HEK293 (cell line): ENCODE measurements around the gene CCDC57.
A peak's percentile ranks its signal among the peaks of the same experiment; 100 is the strongest.

Source experiments
- CTCF ChIP-seq: fragments of 450-650 bp; formaldehyde crosslinking; IDR thresholded peaks from 2 replicates; pipeline ENCODE4 v1.5.1; 2016; ENCODE audit warnings: missing biosample characterization, missing genetic modification characterization
- GLIS2 ChIP-seq: fragments of 450-650 bp; formaldehyde crosslinking; IDR thresholded peaks from 2 replicates; pipeline ENCODE4 v1.5.1; 2016; ENCODE audit warnings: missing biosample characterization, missing genetic modification characterization
- IKZF3 ChIP-seq: fragments of 450-650 bp; IDR thresholded peaks from 2 replicates; pipeline ENCODE4 v1.5.0; 2018; ENCODE audit warnings: missing biosample characterization, mild to moderate bottlenecking, missing genetic modification characterization, moderate library complexity
- MZF1 ChIP-seq: fragments of 450-650 bp; formaldehyde crosslinking; IDR thresholded peaks from 2 replicates; pipeline ENCODE4 v1.5.1; 2017; ENCODE audit warnings: missing biosample characterization, missing genetic modification characterization, borderline replicate concordance
- PRDM1 ChIP-seq: fragments of 450-650 bp; formaldehyde crosslinking; IDR thresholded peaks from 2 replicates; pipeline ENCODE4; 2016; ENCODE audit warnings: missing biosample characterization, missing genetic modification characterization
- SP2 ChIP-seq: fragments of 450-650 bp; formaldehyde crosslinking; IDR thresholded peaks from 2 replicates; pipeline ENCODE4 v1.5.1; 2016; ENCODE audit warnings: missing biosample characterization, missing genetic modification characterization
- SP3 ChIP-seq: fragments of 450-650 bp; formaldehyde crosslinking; IDR thresholded peaks from 2 replicates; pipeline ENCODE4 v1.5.1; 2016; ENCODE audit warnings: missing biosample characterization, missing genetic modification characterization
- TCF7L2 ChIP-seq: IDR thresholded peaks from 2 replicates; pipeline ENCODE4 v1.6.1; 2011; ENCODE audit warnings: low read depth, mild to moderate bottlenecking, inconsistent platforms, low read length, moderate library complexity, borderline replicate concordance
- ZBTB21 ChIP-seq: fragments of 450-650 bp; formaldehyde crosslinking; IDR thresholded peaks from 2 replicates; pipeline ENCODE4 v1.5.1; 2017; ENCODE audit warnings: missing biosample characterization, missing genetic modification characterization
- ZBTB7A ChIP-seq: fragments of 450-650 bp; formaldehyde crosslinking; IDR thresholded peaks from 2 replicates; pipeline ENCODE4 v1.5.1; 2016; ENCODE audit warnings: low read depth, missing biosample characterization, missing genetic modification characterization
- ZFHX2 ChIP-seq: fragments of 450-650 bp; formaldehyde crosslinking; conservative IDR thresholded peaks from 2 replicates; pipeline ENCODE4 v1.5.1; 2016; ENCODE audit warnings: missing biosample characterization, missing genetic modification characterization
- ZFP69B ChIP-seq: fragments of 450-650 bp; formaldehyde crosslinking; IDR thresholded peaks from 2 replicates; pipeline ENCODE4 v1.5.1; 2016; ENCODE audit warnings: missing biosample characterization, missing genetic modification characterization
- ZIC2 ChIP-seq: fragments of 450-650 bp; formaldehyde crosslinking; IDR thresholded peaks from 2 replicates; pipeline ENCODE4 v1.5.1; 2016; ENCODE audit warnings: missing biosample characterization, missing genetic modification characterization
- ZNF10 ChIP-seq: fragments of 450-650 bp; formaldehyde crosslinking; IDR thresholded peaks from 2 replicates; pipeline ENCODE4 v1.5.1; 2017; ENCODE audit warnings: missing biosample characterization, missing genetic modification characterization
- ZNF155 ChIP-seq: fragments of 450-650 bp; formaldehyde crosslinking; IDR thresholded peaks from 2 replicates; pipeline ENCODE4 v1.5.1; 2016; ENCODE audit warnings: missing biosample characterization, missing genetic modification characterization
- ZNF202 ChIP-seq: fragments of 450-650 bp; formaldehyde crosslinking; IDR thresholded peaks from 2 replicates; pipeline ENCODE4 v1.5.1; 2016; ENCODE audit warnings: missing biosample characterization, missing genetic modification characterization, borderline replicate concordance
- ZNF266 ChIP-seq: fragments of 450-650 bp; formaldehyde crosslinking; IDR thresholded peaks from 2 replicates; pipeline ENCODE4 v1.5.1; 2016; ENCODE audit warnings: missing biosample characterization, missing genetic modification characterization, low read depth
- ZNF274 ChIP-seq, 2 experiments: fragments of 200-500 bp in 1 of 2; fragments of 450-650 bp in 1 of 2; sonication (Bioruptor generic) in 1 of 2; formaldehyde crosslinking in 1 of 2; IDR thresholded peaks; 2 replicates each; pipeline versions ENCODE4 v1.5.1 to v1.6.1; 2014 to 2016; ENCODE audit warnings: borderline replicate concordance in 1 of 2, inconsistent platforms in 1 of 2, low read length in 1 of 2, missing biosample characterization in 1 of 2, missing genetic modification characterization in 1 of 2
- ZNF324 ChIP-seq: fragments of 450-650 bp; formaldehyde crosslinking; IDR thresholded peaks from 2 replicates; pipeline ENCODE4 v1.5.1; 2016; ENCODE audit warnings: missing biosample characterization, missing genetic modification characterization
- ZNF423 ChIP-seq: fragments of 450-650 bp; formaldehyde crosslinking; IDR thresholded peaks from 2 replicates; pipeline ENCODE4 v1.5.1; 2016; ENCODE audit warnings: missing biosample characterization, missing genetic modification characterization
- ZNF449 ChIP-seq: fragments of 450-650 bp; formaldehyde crosslinking; IDR thresholded peaks from 2 replicates; pipeline ENCODE4 v1.5.1; 2017; ENCODE audit warnings: missing biosample characterization, mild to moderate bottlenecking, missing genetic modification characterization, moderate library complexity
- ZNF513 ChIP-seq: fragments of 450-650 bp; IDR thresholded peaks from 2 replicates; pipeline ENCODE4 v1.5.1; 2018; ENCODE audit warnings: missing biosample characterization, missing genetic modification characterization
- ZNF544 ChIP-seq: fragments of 450-650 bp; formaldehyde crosslinking; IDR thresholded peaks from 2 replicates; pipeline ENCODE4 v1.5.0; 2017; ENCODE audit warnings: missing biosample characterization, missing genetic modification characterization
- ZNF660 ChIP-seq: fragments of 450-650 bp; IDR thresholded peaks from 2 replicates; pipeline ENCODE4 v1.5.1; 2018; ENCODE audit warnings: missing biosample characterization, mild to moderate bottlenecking, missing genetic modification characterization
- ZNF692 ChIP-seq: fragments of 450-650 bp; formaldehyde crosslinking; IDR thresholded peaks from 2 replicates; pipeline ENCODE4 v1.5.1; 2016; ENCODE audit warnings: missing biosample characterization, missing genetic modification characterization
- ZXDB ChIP-seq: fragments of 450-650 bp; formaldehyde crosslinking; IDR thresholded peaks from 2 replicates; pipeline ENCODE4 v1.5.1; 2016; ENCODE audit warnings: missing biosample characterization, missing genetic modification characterization
- TF ChIP-seq, protein P1 (sequence below): fragments of 450-650 bp; formaldehyde crosslinking; IDR thresholded peaks from 2 replicates; pipeline ENCODE4 v1.5.1; 2016; ENCODE audit warnings: missing biosample characterization, missing genetic modification characterization
- TF ChIP-seq, protein P2 (sequence below): fragments of 450-650 bp; formaldehyde crosslinking; IDR thresholded peaks from 2 replicates; pipeline ENCODE4 v1.5.1; 2016; ENCODE audit warnings: missing biosample characterization, missing genetic modification characterization
- TF ChIP-seq, protein P3 (sequence below): fragments of 450-650 bp; formaldehyde crosslinking; IDR thresholded peaks from 2 replicates; pipeline ENCODE4 v1.5.1; 2017; ENCODE audit warnings: missing biosample characterization, missing genetic modification characterization

The CCDC57 gene

GRCh38 chr17:82105882-82106687, 106.6 kb downstream of the CCDC57 start (continued):
- 0 out of 2 replicates have a peak, but pooled peaks have one; percentile 21 for TF ChIP-seq ZNF513
- TF ChIP-seq ZNF660: 0 out of 2 replicates have a peak, but pooled peaks have one; percentile 19
- peak; percentile 42; the same call in 1 of the 2 replicates for TF ChIP-seq PRDM1 (tag by site-specific recombination)
- TF ChIP-seq ZNF423 (tag by site-specific recombination): peak; percentile 72
- TF ChIP-seq ZFP69B (tag by site-specific recombination): peak; percentile 99
- peak; percentile 98 for TF ChIP-seq ZNF692 (tag by site-specific recombination)
- peak; percentile 56 for TF ChIP-seq SP3 (tag by site-specific recombination)
- no peak for TF ChIP-seq ZNF155 (tag by site-specific recombination)
- TF ChIP-seq ZNF266 (tag by site-specific recombination): no peak
- no peak for TF ChIP-seq ZFHX2 (tag by site-specific recombination)
- TF ChIP-seq, protein P1, sequence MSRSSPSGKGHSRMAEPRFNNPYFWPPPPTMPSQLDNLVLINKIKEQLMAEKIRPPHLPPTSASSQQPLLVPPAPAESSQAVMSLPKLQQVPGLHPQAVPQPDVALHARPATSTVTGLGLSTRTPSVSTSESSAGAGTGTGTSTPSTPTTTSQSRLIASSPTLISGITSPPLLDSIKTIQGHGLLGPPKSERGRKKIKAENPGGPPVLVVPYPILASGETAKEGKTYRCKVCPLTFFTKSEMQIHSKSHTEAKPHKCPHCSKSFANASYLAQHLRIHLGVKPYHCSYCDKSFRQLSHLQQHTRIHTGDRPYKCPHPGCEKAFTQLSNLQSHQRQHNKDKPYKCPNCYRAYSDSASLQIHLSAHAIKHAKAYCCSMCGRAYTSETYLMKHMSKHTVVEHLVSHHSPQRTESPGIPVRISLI (tag by site-specific recombination): no peak
- peak; percentile 82 for TF ChIP-seq CTCF (tag by site-specific recombination)
- TF ChIP-seq ZNF449 (tag by site-specific recombination): no peak
- no peak for TF ChIP-seq ZXDB
- no peak for TF ChIP-seq TCF7L2
- TF ChIP-seq ZNF274 (IDR thresholded peaks at IDR 0.05; ENCODE audit: low read length): no peak
- no peak for TF ChIP-seq ZNF274 (tag by site-specific recombination; IDR thresholded peaks at IDR 0.05; ENCODE audit: borderline replicate concordance)
- no peak for TF ChIP-seq ZNF544 (tag by site-specific recombination)
- TF ChIP-seq ZBTB7A (tag by site-specific recombination): no peak
- no peak for TF ChIP-seq ZNF202 (tag by site-specific recombination)
- peak; percentile 83 for TF ChIP-seq ZIC2
- TF ChIP-seq ZNF324 (tag by site-specific recombination): peak; percentile 51; the same call in 1 of the 2 replicates
- TF ChIP-seq, protein P2, sequence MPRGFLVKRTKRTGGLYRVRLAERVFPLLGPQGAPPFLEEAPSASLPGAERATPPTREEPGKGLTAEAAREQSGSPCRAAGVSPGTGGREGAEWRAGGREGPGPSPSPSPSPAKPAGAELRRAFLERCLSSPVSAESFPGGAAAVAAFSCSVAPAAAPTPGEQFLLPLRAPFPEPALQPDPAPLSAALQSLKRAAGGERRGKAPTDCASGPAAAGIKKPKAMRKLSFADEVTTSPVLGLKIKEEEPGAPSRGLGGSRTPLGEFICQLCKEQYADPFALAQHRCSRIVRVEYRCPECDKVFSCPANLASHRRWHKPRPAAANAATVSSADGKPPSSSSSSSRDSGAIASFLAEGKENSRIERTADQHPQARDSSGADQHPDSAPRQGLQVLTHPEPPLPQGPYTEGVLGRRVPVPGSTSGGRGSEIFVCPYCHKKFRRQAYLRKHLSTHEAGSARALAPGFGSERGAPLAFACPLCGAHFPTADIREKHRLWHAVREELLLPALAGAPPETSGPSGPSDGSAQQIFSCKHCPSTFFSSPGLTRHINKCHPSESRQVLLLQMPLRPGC (tag by site-specific recombination): no peak
- TF ChIP-seq MZF1: 0 out of 2 replicates have a peak, but pooled peaks have one; percentile 30
- TF ChIP-seq ZBTB21 (tag by site-specific recombination): no peak
- TF ChIP-seq ZNF10 (tag by site-specific recombination): no peak
- TF ChIP-seq GLIS2: peak; percentile 64; the same call in 1 of the 2 replicates
- TF ChIP-seq, protein P3, sequence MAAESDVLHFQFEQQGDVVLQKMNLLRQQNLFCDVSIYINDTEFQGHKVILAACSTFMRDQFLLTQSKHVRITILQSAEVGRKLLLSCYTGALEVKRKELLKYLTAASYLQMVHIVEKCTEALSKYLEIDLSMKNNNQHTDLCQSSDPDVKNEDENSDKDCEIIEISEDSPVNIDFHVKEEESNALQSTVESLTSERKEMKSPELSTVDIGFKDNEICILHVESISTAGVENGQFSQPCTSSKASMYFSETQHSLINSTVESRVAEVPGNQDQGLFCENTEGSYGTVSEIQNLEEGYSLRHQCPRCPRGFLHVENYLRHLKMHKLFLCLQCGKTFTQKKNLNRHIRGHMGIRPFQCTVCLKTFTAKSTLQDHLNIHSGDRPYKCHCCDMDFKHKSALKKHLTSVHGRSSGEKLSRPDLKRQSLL (tag by site-specific recombination): no peak
- TF ChIP-seq IKZF3 (tag by site-specific recombination): no peak
- TF ChIP-seq SP2: peak; percentile 77
